ENCODE results near the gene ITGA1.

The ITGA1 gene

GRCh38 chr5:52998552-52999313 lies 211.0 kb downstream of the ITGA1 start:
- no peak for DNase-seq (ENCODE audit: low spot score)

GRCh38 chr5:52999344-52999949 lies 211.7 kb downstream of the ITGA1 start:
- no peak for DNase-seq (ENCODE audit: low spot score)

DNA sequence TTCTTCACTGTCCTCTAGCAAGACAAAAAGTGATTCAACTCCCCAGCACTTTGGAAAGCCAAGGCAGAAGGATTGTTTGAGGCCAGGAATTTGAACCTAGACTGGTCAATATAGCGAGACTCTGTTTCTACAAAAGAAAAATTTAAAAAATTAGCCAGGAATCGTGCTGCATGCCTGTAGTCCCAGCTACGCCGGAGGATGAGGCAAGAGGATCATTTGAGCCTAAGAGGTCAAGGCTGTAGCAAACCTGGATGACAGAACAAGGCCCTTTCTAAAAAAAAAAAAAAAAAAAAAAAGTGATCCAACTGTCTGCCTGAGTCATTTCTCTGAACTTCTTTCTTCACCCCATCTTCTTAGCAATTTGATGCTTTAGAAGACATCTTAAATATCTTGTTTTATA lies 213.8 kb downstream of the ITGA1 start:
- DNase-seq (ENCODE audit: low spot score) = no peak

GRCh38 chr5:53002491-53002890 lies 214.8 kb downstream of the ITGA1 start:
- no peak for DNase-seq (ENCODE audit: low spot score)

DNA sequence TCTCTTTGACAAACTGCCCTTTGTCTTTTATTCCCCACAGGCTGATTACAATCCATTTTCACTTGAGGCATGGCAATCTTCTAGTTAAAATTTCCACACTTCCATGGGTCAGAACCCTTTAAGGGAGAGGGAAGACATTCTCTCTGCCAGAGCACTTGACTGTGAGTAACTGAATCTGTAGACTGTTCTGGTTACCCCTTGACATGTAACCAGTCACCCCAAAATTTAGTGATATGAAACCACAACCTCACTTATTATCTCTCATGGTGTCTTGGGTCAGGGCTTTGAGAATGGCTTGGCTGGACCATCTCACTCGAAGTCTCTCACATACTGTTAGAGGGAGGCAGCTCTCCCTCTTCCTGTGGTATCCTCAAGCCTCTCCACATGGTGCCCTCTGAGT lies 215.4 kb downstream of the ITGA1 start:
- no peak for DNase-seq (ENCODE audit: low spot score)

DNA sequence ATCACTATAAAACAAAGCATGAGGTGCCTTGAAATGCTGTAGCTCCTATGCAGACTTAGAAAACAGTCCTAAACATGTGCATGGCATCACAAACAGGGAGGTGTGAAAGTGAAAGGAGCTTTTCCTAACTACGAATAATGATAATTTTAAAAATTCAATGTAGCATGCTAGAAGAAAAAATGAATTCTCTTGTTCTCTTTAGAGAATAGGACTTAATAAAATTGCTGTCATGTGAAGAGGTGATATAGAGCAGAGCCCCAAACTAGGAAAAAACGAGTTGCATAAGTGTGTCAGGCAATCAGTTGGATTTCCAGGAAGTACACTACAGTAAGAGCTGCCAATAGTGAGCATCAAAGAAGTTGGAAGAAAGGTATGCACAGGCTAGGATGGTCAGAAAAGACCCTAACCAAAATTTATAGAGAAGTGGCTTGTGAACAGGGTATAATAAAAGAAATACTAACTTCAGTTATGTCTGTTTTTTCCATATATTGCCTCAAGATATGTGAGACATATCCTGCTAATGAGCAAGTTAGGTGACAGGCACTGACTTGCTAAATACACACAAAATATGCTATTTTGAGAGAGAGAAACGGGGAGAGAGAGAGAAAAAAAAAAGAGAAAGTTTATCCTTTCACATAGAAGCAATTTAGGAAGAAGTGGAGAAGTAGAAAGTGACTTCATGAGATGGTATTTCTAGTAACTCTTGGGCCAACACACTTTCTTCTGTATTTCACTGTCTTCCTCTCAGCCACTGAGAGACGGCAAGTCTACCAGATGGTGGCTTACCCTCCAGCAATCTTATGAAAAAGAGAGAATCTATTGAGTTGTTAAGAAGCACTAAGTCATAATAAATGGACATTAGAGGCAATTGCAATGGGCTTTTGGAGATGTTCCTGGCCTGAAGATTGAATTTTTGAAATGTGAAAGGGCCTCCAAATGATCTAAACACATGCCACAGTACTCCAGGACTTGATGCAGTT lies 219.5 kb downstream of the ITGA1 start:
- no peak for DNase-seq (ENCODE audit: low spot score)

DNA sequence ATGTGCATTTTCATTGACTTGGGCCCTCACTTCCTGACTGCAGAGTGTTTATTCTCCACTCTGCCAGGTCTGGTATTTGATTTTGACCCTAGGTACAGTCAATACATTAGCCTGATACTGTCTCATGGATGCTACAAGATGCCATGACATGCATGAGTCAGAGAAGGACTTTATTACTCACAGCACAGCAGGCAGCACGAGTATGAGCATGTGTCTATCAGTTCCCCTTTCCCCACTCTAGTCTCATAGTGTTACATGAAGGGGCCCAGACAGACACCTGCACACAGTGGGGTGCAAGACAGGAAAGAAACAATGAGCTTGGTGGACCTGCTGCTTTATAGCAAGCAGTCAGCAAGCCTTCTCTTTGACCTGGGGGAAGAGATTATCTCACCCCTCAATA lies 221.0 kb downstream of the ITGA1 start:
- no peak for DNase-seq (ENCODE audit: low spot score)

Measured in CD4-positive, alpha-beta T cell treated with Interleukin-6 at 100 ng/mL for 8 hours (primary cell).